ENCODE data around the gene KCNH2. TPM values are rescaled to one million over a fixed set of nuclear protein-coding genes. Genes with fewer than 3 reads are reported as not detected.

Gene KCNH2
- total and polyA plus RNA-seq, 8 donors, result 1.4 to 27.9 (median 3.9) TPM

DNA sequence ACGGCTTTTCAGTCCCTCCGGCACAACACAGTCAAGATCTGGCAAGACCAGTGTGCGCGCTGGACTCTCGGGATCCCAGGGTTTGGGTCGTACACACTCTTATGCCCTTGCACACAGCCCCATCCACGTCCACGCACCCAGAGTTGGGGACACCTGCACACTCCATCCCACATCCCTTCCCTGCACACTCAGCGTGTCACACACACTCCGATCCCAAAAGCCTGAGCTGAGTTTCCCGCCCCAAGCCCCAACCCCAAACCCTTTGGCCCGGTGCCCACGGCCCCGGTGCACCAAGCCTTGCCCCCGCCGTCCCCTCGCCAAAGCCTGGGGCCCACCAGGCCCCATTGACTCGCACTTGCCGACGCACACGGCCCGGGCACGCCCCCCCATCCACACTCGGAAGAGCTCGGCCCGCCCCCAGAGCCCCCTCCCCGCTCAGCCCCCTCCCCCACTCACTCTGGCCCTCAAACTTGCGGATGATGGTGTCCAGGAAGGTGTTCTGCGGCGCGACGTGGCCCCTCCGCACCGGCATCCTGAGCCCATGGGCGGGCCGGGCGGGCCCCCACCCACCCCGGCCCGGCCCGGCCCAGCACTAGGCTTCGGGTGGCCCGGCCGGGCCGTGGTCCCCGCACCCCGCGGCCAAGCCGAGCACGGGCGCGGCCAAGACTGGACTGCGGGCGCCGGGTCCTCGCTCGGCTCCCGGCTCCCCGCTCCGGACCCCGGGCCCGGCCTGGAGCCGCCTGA lies 567 bp downstream of the KCNH2 start:
- TF ChIP-seq, protein P1, sequence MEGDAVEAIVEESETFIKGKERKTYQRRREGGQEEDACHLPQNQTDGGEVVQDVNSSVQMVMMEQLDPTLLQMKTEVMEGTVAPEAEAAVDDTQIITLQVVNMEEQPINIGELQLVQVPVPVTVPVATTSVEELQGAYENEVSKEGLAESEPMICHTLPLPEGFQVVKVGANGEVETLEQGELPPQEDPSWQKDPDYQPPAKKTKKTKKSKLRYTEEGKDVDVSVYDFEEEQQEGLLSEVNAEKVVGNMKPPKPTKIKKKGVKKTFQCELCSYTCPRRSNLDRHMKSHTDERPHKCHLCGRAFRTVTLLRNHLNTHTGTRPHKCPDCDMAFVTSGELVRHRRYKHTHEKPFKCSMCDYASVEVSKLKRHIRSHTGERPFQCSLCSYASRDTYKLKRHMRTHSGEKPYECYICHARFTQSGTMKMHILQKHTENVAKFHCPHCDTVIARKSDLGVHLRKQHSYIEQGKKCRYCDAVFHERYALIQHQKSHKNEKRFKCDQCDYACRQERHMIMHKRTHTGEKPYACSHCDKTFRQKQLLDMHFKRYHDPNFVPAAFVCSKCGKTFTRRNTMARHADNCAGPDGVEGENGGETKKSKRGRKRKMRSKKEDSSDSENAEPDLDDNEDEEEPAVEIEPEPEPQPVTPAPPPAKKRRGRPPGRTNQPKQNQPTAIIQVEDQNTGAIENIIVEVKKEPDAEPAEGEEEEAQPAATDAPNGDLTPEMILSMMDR (IDR thresholded peaks at IDR 0.05), result no peak
- ATAC-seq, result no peak
- H3K36me3 ChIP-seq, result no peaks in the 10 kb centered on the region
- peak overlapping the region in 2 of 4 donors; percentile 27 to 29 for H3K4me3 ChIP-seq
- H3K9me3 ChIP-seq, result no peaks in the 10 kb centered on the region
- intact Hi-C loops (cut with DNase I), result no loop called here
- no peak for FAIRE-seq
- H3K4me1 ChIP-seq, result no peaks in the 10 kb centered on the region
- H3K27ac ChIP-seq, result no peak overlapping the region
- WGBS, 2 donors, result 5 to 7% methylated on average over 49 to 62 of the region's 62 CpGs
- peak in 1 of 6 donors; percentile 74 for DNase-seq
- H3K27me3 ChIP-seq, result peaks cover 0 to 6% (median 0%) of the 10 kb centered on the region in 4 donors

DNA sequence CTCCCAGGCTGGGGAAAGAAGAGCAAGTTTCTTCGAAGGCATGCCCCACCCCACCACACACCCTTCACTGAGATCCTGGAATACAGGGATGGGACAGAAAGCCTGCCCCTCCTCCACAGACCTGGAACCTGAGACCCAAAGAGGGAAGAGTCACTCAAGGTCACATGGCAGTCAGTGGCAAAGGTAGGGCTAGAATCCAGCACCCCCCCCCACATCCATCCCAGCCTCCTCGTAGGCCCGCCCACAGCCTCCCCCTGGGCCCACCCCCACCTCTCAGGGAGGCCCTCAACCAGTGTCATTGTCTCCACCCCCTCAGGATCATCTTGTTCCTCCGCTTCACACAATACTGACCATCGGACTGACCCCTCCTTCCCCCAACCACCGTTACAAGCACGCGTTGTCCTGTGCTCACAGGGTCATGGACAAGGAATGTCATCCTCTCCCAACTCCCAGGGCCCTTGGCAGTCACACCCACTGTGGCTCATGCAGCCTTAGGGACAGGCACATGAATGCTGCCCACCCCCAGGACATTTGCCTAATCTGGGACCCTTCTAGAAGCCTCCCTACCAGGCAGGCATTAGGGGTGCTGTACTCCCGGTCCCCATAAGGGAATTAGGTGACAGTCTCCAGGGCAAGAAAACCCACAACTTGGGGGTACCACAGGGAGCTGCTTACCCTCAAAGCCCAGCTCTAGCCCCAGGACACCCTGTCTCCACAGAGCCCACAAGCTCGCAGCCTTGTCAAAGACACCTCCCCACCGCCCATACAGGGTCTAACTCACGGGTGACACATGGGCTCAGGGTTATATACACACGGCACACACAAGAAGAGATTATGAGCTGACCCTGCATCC lies 1.4 kb downstream of the KCNH2 start:
- ATAC-seq, result peak in 2 of 4 donors; percentile 7 to 8
- TF ChIP-seq, protein P1 (IDR thresholded peaks at IDR 0.05), result no peak
- peak overlapping the region in 1 of 4 donors; percentile 27 for H3K4me3 ChIP-seq
- H3K27me3 ChIP-seq, result peaks cover 0 to 6% (median 0%) of the 10 kb centered on the region in 4 donors
- FAIRE-seq, result no peak
- 53 to 58% methylated on average over 13 of the region's 13 CpGs for WGBS, 2 donors
- H3K9me3 ChIP-seq, result no peaks in the 10 kb centered on the region
- H3K27ac ChIP-seq, result no peak overlapping the region
- no peaks in the 10 kb centered on the region for H3K36me3 ChIP-seq
- intact Hi-C loops (cut with DNase I), result no loop called here
- H3K4me1 ChIP-seq, result no peaks in the 10 kb centered on the region
- DNase-seq, result peak in 1 of 6 donors; percentile 32

DNA sequence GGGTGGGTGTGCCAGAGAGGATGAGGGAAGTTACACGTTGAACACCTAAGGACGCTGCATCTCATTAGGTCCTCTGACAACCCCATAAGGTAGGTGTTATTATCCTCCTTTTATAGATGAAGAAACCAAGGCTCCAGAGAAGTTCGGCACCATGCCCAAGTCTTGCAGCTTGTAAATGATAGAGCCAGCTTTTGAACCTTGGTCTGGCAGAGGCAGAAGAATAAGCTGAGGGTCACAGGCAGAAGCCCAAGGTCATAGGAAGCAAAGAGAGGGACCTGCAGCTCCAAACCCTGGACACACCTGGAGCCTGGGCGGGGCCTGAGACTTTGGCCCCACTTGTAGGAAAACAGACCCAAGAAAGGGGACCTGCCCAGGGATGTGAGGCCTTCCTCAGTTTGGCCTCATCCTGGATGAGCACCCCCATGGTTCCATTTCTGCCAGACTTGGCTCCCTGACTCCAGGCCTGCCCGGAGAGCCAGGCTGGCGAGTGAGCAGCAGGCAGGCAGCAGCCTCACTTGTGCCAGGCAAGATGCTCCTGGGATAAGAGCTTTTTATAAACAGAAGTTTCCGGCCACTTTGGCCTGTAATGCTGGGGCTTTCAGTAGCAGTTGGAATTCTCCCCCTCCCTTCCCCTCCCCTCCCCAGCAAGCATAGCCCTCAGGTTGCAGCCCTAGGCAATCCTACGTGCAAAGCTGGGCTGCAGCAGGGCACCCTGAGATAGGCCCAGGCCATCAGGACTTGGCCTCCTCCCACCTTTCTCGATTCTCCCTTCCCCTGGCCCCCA lies 2.4 kb downstream of the KCNH2 start:
- DNase-seq, result peak in 1 of 6 donors; percentile 34

More for the DNA sequence above, 2.4 kb downstream of the KCNH2 start:
- H3K27ac ChIP-seq, result no peak overlapping the region
- WGBS, 2 donors, result 80% methylated on average over 9 of the region's 9 CpGs
- no peaks in the 10 kb centered on the region for H3K4me1 ChIP-seq
- peak overlapping the region in 2 of 4 donors; percentile 57 to 60 for H3K4me3 ChIP-seq
- no peaks in the 10 kb centered on the region for H3K9me3 ChIP-seq
- TF ChIP-seq, protein P1 (IDR thresholded peaks at IDR 0.05), result no peak
- ATAC-seq, result no peak
- H3K27me3 ChIP-seq, result peaks cover 0 to 6% (median 0%) of the 10 kb centered on the region in 4 donors
- intact Hi-C loops (cut with DNase I), result no loop called here
- no peak for FAIRE-seq
- H3K36me3 ChIP-seq, result no peaks in the 10 kb centered on the region

Data from pancreas (tissue), 10 donors.